Measurements from ENCODE around the gene GAN.

Gene GAN

DNA sequence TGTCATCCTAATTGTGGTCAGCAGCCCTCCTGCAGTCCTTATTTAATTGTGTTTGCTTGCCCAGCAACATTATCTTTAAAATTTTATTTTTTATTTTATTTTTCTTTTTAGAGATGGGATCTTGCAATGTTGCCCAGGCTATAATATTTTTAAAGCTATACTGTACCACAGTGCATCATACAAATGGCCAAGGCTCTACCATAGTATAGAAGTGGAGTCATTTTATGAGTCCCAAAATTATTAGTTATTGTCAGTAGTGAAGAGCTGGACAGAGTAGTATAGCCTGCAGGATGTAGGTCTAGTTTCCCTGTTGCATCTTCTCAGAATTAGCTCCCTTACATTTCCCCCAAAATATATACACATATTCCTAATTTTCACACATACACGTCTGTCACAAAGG, 44.1 kb downstream of the GAN start:
- Histone ChIP-seq H3K4me1 (no peaks in the 10 kb centered on the region; a peak in 1 of 20 replicates), H3K4me3 (no peak overlapping the region), H3K9ac (no peak overlapping the region), H3K4me2 (no peak overlapping the region), H4K20me1 (peaks cover 0 to 7% (median 0%) of the 10 kb centered on the region in 11 experiments; a peak in 4 of 22 replicates), H3K36me3 (peaks cover 63 to 93% (median 79%) of the 10 kb centered on the region in 11 experiments), H3K27me3 (no peaks in the 10 kb centered on the region), H3K9me3 (replicated peaks in 1 of 11) (no peaks in the 10 kb centered on the region), H3K27ac (no peak overlapping the region)
- no peak for TF ChIP-seq Cebpa-rat (IDR thresholded peaks at IDR 0.05)

GRCh38 chr16:81360135-81360534, 45.4 kb downstream of the GAN start:
- Histone ChIP-seq H3K4me2 (no peak overlapping the region), H3K27me3 (no peaks in the 10 kb centered on the region), H4K20me1 (peaks cover 0 to 5% (median 0%) of the 10 kb centered on the region in 11 experiments; a peak in 3 of 22 replicates), H3K4me3 (no peak overlapping the region), H3K36me3 (peaks cover 68 to 93% (median 79%) of the 10 kb centered on the region in 11 experiments), H3K9me3 (replicated peaks in 1 of 11) (no peaks in the 10 kb centered on the region), H3K9ac (no peak overlapping the region), H3K4me1 (no peaks in the 10 kb centered on the region; a peak in 1 of 20 replicates), H3K27ac (no peak overlapping the region)
- no peak for TF ChIP-seq Cebpa-rat (IDR thresholded peaks at IDR 0.05)

GRCh38 chr16:81365731-81366130, 51.0 kb downstream of the GAN start:
- no peak for TF ChIP-seq Cebpa-rat (IDR thresholded peaks at IDR 0.05)
- H3K27me3 ChIP-seq, result no peaks in the 10 kb centered on the region
- H4K20me1 ChIP-seq, result peaks cover 0 to 9% (median 0%) of the 10 kb centered on the region in 11 experiments; a peak in 4 of 22 replicates
- H3K4me1 ChIP-seq, result no peaks in the 10 kb centered on the region
- peaks cover 78 to 97% (median 92%) of the 10 kb centered on the region in 11 experiments for H3K36me3 ChIP-seq
- no peak overlapping the region for H3K4me2 ChIP-seq
- H3K9me3 ChIP-seq (replicated peaks in 1 of 11), result no peaks in the 10 kb centered on the region
- no peak overlapping the region for H3K9ac ChIP-seq
- no peak overlapping the region for H3K27ac ChIP-seq
- no peak overlapping the region for H3K4me3 ChIP-seq

DNA sequence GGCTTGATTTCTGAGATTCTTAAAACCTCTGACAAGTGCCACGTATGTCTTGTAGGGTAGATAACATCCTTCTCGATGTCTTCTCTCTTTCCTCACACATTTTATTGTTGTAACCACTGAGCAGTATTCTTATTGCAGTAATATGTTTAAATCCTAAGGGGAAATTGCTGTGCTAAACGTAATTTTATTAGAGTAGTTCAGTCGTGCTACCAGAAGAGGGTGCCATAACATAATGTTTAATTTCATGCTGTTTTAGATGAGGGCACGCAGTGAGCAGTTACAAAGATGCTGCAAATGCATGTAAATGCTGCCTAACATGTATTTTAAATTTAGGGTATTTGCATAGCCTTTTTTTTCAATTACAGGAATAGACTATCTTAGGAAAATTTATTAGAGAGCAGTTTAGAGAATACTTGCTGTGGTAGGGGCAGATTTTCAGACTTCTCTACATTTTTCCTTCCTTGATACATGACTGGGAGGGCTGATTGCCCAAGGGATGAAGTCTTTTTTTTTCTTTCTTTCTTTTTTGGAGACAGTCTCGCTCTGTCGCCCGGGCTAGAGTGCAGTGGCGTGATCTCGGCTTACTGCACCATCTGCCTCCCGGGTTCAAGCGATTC, 51.7 kb downstream of the GAN start:
- H3K36me3 ChIP-seq, result peaks cover 79 to 97% (median 92%) of the 10 kb centered on the region in 11 experiments
- H3K9ac ChIP-seq, result no peak overlapping the region
- peaks cover 0 to 9% (median 0%) of the 10 kb centered on the region in 11 experiments; a peak in 4 of 22 replicates for H4K20me1 ChIP-seq
- no peaks in the 10 kb centered on the region for H3K4me1 ChIP-seq
- H3K27me3 ChIP-seq, result no peaks in the 10 kb centered on the region
- H3K4me3 ChIP-seq, result no peak overlapping the region
- no peak for TF ChIP-seq Cebpa-rat (IDR thresholded peaks at IDR 0.05)
- H3K4me2 ChIP-seq, result no peak overlapping the region
- H3K9me3 ChIP-seq (replicated peaks in 1 of 11), result no peaks in the 10 kb centered on the region
- H3K27ac ChIP-seq, result no peak overlapping the region

DNA sequence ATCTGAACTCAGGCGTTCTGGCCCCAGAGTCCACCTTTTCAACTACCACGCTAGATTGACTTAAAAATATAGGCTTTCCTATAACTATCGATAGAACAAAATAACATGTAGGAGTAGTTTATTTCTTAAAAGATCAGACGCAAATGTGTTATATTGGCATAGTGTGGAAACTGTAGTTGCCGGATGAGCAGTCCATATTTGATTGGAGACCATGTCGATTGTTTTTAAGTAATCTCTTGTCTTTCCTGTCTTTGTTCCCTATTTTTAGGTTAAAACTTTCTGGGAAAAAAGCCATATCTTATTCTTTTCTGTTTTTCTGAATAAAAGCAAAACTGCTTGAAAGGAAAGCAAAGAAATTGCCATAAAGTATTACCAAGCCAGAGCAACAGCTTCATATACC, 53.1 kb downstream of the GAN start:
- no peaks in the 10 kb centered on the region for H3K27me3 ChIP-seq
- H3K4me1 ChIP-seq, result no peaks in the 10 kb centered on the region
- no peak overlapping the region for H3K9ac ChIP-seq
- no peak overlapping the region for H3K27ac ChIP-seq
- H3K36me3 ChIP-seq, result peaks cover 75 to 97% (median 88%) of the 10 kb centered on the region in 11 experiments
- no peak overlapping the region for H3K4me2 ChIP-seq
- TF ChIP-seq Cebpa-rat (IDR thresholded peaks at IDR 0.05), result no peak
- H4K20me1 ChIP-seq, result peaks cover 0 to 8% (median 0%) of the 10 kb centered on the region in 11 experiments; a peak in 4 of 22 replicates
- no peak overlapping the region for H3K4me3 ChIP-seq
- no peaks in the 10 kb centered on the region for H3K9me3 ChIP-seq (replicated peaks in 1 of 11)

GRCh38 chr16:81369888-81370504, 55.2 kb downstream of the GAN start:
- Histone ChIP-seq H3K4me3 (no peak overlapping the region), H3K27ac (no peak overlapping the region), H3K36me3 (peaks cover 60 to 96% (median 76%) of the 10 kb centered on the region in 11 experiments), H4K20me1 (peaks cover 0 to 8% (median 0%) of the 10 kb centered on the region in 11 experiments; a peak in 4 of 22 replicates), H3K9ac (no peak overlapping the region), H3K4me1 (peaks cover 0 to 9% (median 6%) of the 10 kb centered on the region in 10 experiments; a peak in 6 of 20 replicates), H3K9me3 (replicated peaks in 1 of 11) (no peaks in the 10 kb centered on the region), H3K4me2 (no peak overlapping the region), H3K27me3 (no peaks in the 10 kb centered on the region)
- TF ChIP-seq Cebpa-rat (IDR thresholded peaks at IDR 0.05), result no peak

DNA sequence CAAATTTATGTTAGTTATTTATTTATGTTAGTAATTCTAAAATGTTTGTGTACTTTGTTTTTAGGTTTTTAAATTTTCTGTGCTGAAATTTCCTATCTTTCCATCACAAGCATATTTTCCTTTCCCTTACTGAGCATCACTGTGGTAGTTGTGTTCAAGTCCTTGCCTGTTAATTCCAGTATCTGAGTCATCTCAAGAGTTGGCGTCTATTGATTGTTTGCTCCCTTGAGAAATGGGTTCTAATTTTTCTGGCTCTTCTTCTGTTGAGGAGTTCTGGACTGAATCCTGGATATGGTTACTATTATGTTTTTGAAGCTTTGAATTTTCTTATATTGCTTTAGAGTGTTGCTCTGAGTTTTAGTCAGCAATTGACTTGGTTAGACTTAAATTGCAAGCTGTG, 56.3 kb downstream of the GAN start:
- Histone ChIP-seq H3K4me1 (peaks cover 0 to 9% (median 6%) of the 10 kb centered on the region in 10 experiments; a peak in 6 of 20 replicates), H3K4me3 (no peak overlapping the region), H3K9ac (no peak overlapping the region), H3K9me3 (replicated peaks in 1 of 11) (no peaks in the 10 kb centered on the region), H3K27ac (no peak overlapping the region), H3K36me3 (peaks cover 50 to 95% (median 73%) of the 10 kb centered on the region in 11 experiments), H3K27me3 (no peaks in the 10 kb centered on the region), H3K4me2 (no peak overlapping the region), H4K20me1 (peaks cover 0 to 3% (median 0%) of the 10 kb centered on the region in 11 experiments; a peak in 4 of 22 replicates)
- no peak for TF ChIP-seq Cebpa-rat (IDR thresholded peaks at IDR 0.05)

DNA sequence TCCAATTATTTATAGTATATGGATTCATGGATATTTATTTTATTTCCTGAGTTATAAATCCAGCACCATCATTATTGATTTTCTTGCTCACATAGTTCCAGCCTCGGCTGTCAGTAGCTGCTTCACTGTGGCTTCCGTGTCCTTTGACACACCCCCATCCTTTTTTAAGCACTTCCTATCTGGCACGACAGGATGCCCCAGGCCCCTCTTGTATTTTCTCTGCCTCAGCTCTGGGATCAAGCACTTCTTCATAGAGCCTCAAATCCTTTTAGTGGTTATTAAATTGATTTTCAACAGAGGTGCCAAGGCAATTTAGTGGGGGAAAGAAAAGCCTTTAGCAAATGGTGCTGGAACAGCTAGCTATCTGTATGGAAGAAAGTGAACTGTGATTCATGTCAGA, 59.8 kb downstream of the GAN start:
- no peak for TF ChIP-seq Cebpa-rat (IDR thresholded peaks at IDR 0.05)
- Histone ChIP-seq H3K9me3 (replicated peaks in 1 of 11) (no peaks in the 10 kb centered on the region), H4K20me1 (no peaks in the 10 kb centered on the region; a peak in 1 of 22 replicates), H3K36me3 (peaks cover 41 to 95% (median 78%) of the 10 kb centered on the region in 11 experiments), H3K4me2 (peak overlapping the region in 3 of 11 experiments; percentile 2 to 12 (median 8); a peak in 2 of 22 replicates), H3K27ac (no peak overlapping the region), H3K4me1 (peaks cover 0 to 9% (median 6%) of the 10 kb centered on the region in 10 experiments; a peak in 6 of 20 replicates), H3K27me3 (no peaks in the 10 kb centered on the region), H3K9ac (no peak overlapping the region), H3K4me3 (no peak overlapping the region)

GRCh38 chr16:81376880-81377279, 62.1 kb downstream of the GAN start:
- Histone ChIP-seq H3K9me3 (replicated peaks in 1 of 11) (no peaks in the 10 kb centered on the region), H3K27me3 (no peaks in the 10 kb centered on the region), H3K9ac (no peak overlapping the region), H3K36me3 (peaks cover 36 to 94% (median 70%) of the 10 kb centered on the region in 11 experiments), H3K4me2 (no peak overlapping the region), H3K27ac (no peak overlapping the region), H3K4me3 (no peak overlapping the region), H4K20me1 (peaks cover 0 to 4% (median 0%) of the 10 kb centered on the region in 11 experiments; a peak in 1 of 22 replicates), H3K4me1 (peaks cover 0 to 9% (median 6%) of the 10 kb centered on the region in 10 experiments; a peak in 6 of 20 replicates)
- no peak for TF ChIP-seq Cebpa-rat (IDR thresholded peaks at IDR 0.05)

All from BLaER1 treated with 17β-estradiol and CSF1 and Interleukin-3, amounts not matched to agents 10 nM and 100 nM (cell line).